ENCODE measurements around the gene CTNNA2.

DNA sequence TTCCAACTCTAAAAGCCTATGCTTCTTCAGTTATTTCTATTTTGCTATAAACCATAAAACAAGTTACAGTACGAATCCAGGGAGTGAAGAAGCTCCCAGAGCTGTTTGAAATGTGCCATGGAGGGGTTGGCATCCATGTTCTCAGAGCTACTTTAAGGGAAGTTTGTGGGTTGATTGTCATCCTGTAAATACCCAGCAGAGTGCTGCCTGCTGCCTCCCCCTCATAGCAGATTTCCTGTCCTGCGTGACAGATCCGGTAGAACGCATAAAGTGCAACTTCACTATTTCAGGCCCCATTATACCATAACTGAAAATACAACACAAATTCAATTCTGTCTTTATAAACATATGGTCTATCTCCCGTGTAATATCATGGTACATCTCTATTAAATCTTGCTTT is 114.4 kb downstream of the CTNNA2 start:
- TF ChIP-seq, protein P1, sequence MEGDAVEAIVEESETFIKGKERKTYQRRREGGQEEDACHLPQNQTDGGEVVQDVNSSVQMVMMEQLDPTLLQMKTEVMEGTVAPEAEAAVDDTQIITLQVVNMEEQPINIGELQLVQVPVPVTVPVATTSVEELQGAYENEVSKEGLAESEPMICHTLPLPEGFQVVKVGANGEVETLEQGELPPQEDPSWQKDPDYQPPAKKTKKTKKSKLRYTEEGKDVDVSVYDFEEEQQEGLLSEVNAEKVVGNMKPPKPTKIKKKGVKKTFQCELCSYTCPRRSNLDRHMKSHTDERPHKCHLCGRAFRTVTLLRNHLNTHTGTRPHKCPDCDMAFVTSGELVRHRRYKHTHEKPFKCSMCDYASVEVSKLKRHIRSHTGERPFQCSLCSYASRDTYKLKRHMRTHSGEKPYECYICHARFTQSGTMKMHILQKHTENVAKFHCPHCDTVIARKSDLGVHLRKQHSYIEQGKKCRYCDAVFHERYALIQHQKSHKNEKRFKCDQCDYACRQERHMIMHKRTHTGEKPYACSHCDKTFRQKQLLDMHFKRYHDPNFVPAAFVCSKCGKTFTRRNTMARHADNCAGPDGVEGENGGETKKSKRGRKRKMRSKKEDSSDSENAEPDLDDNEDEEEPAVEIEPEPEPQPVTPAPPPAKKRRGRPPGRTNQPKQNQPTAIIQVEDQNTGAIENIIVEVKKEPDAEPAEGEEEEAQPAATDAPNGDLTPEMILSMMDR (IDR thresholded peaks at IDR 0.05): no peak
- TF ChIP-seq ZFX (IDR thresholded peaks at IDR 0.05; ENCODE audit: borderline replicate concordance): no peak

Data from 22Rv1 (cell line).